ENCODE data around the gene KDM7A.

Gene KDM7A

GRCh38 chr7:140051820-140052219 is 125.0 kb downstream of the KDM7A start:
- DNase-seq, result no peak

DNA sequence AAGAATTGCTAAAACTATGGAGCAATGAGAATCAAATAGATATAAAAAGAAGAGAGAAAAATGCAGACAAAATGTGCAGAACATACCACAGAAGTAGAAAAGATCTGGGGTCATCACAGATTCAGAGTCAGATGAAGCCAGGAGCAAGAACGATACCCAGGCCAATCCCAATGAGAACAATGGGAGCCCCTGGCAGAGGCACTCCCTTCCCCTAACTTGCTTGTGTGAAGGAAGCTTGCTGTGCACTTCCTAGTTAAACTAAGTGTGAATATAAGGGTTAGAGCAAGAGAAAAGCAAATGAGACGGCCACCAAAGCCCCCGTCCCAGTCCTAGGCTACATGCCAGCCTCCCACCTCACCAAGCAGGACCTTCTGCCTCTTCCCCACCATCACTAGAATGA is 126.7 kb downstream of the KDM7A start:
- no peak for DNase-seq

- no peak for DNase-seq
These were observed 127.3 kb downstream of the KDM7A start for GRCh38 chr7:140049339-140050024.

DNA sequence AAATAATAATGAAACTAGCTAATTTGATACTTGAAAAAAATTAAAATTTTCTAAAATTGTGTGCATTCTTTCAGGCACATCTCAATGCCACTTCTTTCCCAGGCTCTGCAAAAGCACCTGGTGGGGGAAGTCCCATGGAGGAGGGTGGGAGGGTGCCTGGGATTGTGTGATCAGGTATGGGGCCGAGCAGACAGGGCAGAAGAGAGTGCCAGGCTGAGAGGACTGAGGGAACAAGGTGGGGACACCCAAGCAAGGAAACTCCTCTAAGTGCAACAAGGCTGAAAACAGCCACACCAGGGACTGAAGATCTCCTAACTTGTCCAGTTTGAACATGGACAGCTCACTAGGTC is 127.8 kb downstream of the KDM7A start:
- no peak for DNase-seq

GRCh38 chr7:140048138-140048537 is 128.6 kb downstream of the KDM7A start:
- DNase-seq, result no peak

GRCh38 chr7:140047197-140047596 is 129.6 kb downstream of the KDM7A start:
- no peak for DNase-seq

GRCh38 chr7:140045697-140046096 is 131.1 kb downstream of the KDM7A start:
- DNase-seq, result no peak

DNA sequence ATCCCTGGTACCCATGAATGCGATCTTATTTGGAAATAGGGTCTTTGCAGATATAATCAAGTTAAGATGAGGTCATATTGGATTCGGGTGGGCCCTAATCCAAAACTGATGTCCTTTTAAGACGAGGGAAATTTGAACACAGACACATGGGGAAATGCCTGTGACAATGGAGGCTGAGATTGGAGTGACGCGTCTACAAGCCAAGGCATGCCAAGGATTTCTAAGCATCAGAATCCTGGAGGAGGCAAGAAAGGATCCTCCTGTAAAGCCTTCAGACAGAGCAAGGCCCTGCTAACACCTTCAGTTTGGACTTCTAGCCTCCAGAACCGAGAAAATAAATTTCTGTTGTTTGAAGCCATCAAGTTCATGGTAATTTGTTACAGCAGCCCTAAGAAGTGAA is 132.5 kb downstream of the KDM7A start:
- DNase-seq, result no peak

DNA sequence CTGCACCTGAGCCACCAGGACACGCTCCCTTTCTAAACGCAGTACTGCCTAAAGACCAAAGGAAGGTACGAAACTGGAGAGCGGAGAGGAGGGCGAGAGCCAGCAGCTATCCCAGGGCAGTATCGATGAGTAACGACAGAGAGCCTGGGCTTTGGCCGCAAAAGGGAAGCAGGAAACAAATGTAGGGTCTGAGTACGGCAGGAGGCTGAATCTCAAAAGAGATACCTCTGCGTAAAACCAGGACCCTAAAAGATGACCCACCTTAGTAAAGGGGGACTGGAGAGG is 134.5 kb downstream of the KDM7A start:
- no peak for DNase-seq

- DNase-seq, result no peak
These were observed 135.0 kb downstream of the KDM7A start for GRCh38 chr7:140041659-140042385.

DNA sequence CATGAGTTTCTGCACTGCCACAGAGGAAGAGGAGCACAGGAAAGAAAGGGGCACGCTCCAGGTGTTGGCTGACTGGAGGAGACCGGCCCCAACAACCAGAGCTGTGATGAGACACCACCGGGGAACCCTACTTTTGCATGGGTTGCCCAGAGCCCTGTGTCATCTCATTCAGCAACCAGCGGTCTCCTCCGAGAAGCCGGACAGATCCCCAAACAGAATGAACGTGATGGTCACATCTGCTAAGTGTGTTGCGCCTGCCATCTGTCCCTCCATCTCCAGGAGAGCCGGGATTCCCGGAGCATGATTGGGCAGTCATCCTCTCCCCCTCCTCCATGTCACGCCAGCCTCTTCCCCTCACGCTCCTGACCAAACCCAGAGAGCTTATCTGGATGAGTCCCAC is 136.9 kb downstream of the KDM7A start:
- DNase-seq, result no peak

GRCh38 chr7:140039066-140039465 is 137.7 kb downstream of the KDM7A start:
- no peak for DNase-seq

- no peak for DNase-seq
These were observed 140.4 kb downstream of the KDM7A start for GRCh38 chr7:140036224-140036962.

DNA sequence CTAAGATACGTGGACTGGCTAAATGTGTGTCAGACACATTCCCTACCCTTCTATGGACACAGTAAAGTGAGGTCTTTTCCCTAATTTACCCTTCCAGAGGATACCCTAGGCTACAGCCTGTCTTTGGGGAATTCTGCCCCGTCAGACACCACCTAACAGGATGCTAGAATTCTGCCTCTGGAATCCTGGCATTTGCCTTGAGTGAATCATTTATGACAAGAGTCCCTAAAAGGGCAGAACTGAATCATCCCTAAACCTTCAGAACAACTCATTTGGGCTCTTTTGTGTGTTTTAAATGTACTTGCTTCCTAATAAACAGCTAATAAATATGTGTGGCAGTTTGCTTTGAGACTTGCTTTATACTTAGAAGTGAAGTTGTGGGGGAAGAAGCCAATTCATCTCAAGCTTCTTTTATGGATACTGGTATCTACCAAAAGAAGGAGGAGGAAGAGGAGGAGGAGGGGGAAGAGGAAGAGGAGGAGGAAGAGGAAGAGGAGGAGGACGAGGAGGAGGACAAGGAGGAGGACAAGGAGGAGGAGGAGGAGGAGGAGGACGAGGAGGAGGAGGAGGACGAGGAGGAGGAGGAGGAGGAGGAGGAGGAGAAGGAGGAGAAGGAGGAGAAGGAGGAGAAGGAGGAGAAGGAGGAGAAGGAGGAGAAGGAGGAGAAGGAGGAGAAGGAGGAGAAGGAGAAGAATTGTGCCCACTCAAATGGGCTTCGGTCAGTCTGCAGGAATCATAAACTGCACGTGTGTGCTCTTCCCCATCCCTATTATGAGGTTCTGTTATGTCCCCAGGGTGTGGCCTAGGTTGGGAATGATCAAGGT is 141.2 kb downstream of the KDM7A start:
- DNase-seq, result no peak
